HFF-Myc (cell line): Measurements from ENCODE around the gene FCHSD2.

ENCODE experiments used
- DNase-seq: peaks from one replicate; pipeline ENCODE4 v3.0.0-alpha.2; 2011; ENCODE audit warnings: low read depth; ENCODE audit errors: extremely low read depth
- H3K4me3 ChIP-seq: replicated peaks from 2 replicates; pipeline ENCODE4 v1.5.1; 2011; ENCODE audit warnings: low read depth, mild to moderate bottlenecking, control low read depth, low read length
- CTCF ChIP-seq: IDR thresholded peaks from 2 replicates; pipeline ENCODE4 v1.5.1; 2012; ENCODE audit warnings: mild to moderate bottlenecking, low read depth, low read length, control low read depth; ENCODE audit errors: missing control alignments

Gene FCHSD2

GRCh38 chr11:73059915-73060314, 82.2 kb downstream of the FCHSD2 start:
- no peak for DNase-seq
- H3K4me3 ChIP-seq, result no peak overlapping the region
- no peak for TF ChIP-seq CTCF

- DNase-seq, result no peak
- no peak overlapping the region for H3K4me3 ChIP-seq
Observed at GRCh38 chr11:73058989-73059674, 83.0 kb downstream of the FCHSD2 start.

GRCh38 chr11:73055655-73056354, 86.3 kb downstream of the FCHSD2 start:
- no peak overlapping the region for H3K4me3 ChIP-seq

More at GRCh38 chr11:73058989-73059674, 83.0 kb downstream of the FCHSD2 start:
- TF ChIP-seq CTCF, result no peak

GRCh38 chr11:73055002-73055401, 87.1 kb downstream of the FCHSD2 start:
- no peak for DNase-seq
- H3K4me3 ChIP-seq, result no peak overlapping the region
- TF ChIP-seq CTCF, result no peak

More at GRCh38 chr11:73055655-73056354, 86.3 kb downstream of the FCHSD2 start:
- no peak for TF ChIP-seq CTCF
- DNase-seq, result no peak

- H3K4me3 ChIP-seq, result no peak overlapping the region
- TF ChIP-seq CTCF, result no peak
- DNase-seq, result no peak
Observed at GRCh38 chr11:73053964-73054363, 88.2 kb downstream of the FCHSD2 start.

GRCh38 chr11:73048446-73048845, 93.7 kb downstream of the FCHSD2 start:
- no peak for DNase-seq
- H3K4me3 ChIP-seq, result no peak overlapping the region
- TF ChIP-seq CTCF, result no peak
